Hepatocyte (in vitro differentiated cells): ENCODE results near the gene HPCAL4. TPM values are rescaled to one million over a fixed set of nuclear protein-coding genes. Genes with fewer than 3 reads are reported as not detected.

Experiments used
- DNase-seq: peaks from one replicate; pipeline ENCODE4 v3.0.0-alpha.2; 2016; ENCODE audit warnings: low spot score
- H2AFZ ChIP-seq: fragments of 200-600 bp; sonication (generic); 2 replicates; pipeline ENCODE4 v1.6.0; 2016; ENCODE audit warnings: antibody characterized with exemption, mild to moderate bottlenecking
- H3K27ac ChIP-seq: fragments of 200-600 bp; sonication (generic); 2 replicates; pipeline ENCODE4 v1.5.1; 2016; ENCODE audit warnings: mild to moderate bottlenecking
- H3K27me3 ChIP-seq: fragments of 200-600 bp; sonication (generic); 2 replicates; pipeline ENCODE4 v1.6.1; 2016
- H3K36me3 ChIP-seq: fragments of 200-600 bp; sonication (generic); replicated peaks from 2 replicates; pipeline ENCODE4 v1.5.1; 2016; ENCODE audit warnings: low read depth; ENCODE audit not compliant: insufficient read depth
- H3K4me1 ChIP-seq: fragments of 200-600 bp; sonication (generic); 2 replicates; pipeline ENCODE4 v1.5.1; 2016; ENCODE audit warnings: mild to moderate bottlenecking, moderate library complexity; ENCODE audit not compliant: insufficient read depth
- H3K4me2 ChIP-seq: fragments of 200-600 bp; sonication (generic); 2 replicates; pipeline ENCODE4 v1.6.0; 2016
- H3K4me3 ChIP-seq: fragments of 200-600 bp; sonication (generic); 2 replicates; pipeline ENCODE4 v1.5.1; 2016; ENCODE audit warnings: mild to moderate bottlenecking
- H3K79me2 ChIP-seq: fragments of 200-600 bp; sonication (generic); 2 replicates; pipeline ENCODE4 v1.6.0; 2017; ENCODE audit warnings: mild to moderate bottlenecking
- H3K9me2 ChIP-seq: fragments of 200-600 bp; sonication (generic); replicated peaks from 2 replicates; pipeline ENCODE4 v1.6.0; 2017; ENCODE audit warnings: mild to moderate bottlenecking; ENCODE audit not compliant: insufficient read depth
- H3K9me3 ChIP-seq: fragments of 200-600 bp; sonication (generic); 2 replicates; pipeline ENCODE4 v1.5.1; 2016; ENCODE audit warnings: low read depth, mild to moderate bottlenecking
- H4K20me1 ChIP-seq: fragments of 200-600 bp; sonication (generic); 2 replicates; pipeline ENCODE4 v1.6.0; 2016; ENCODE audit warnings: mild to moderate bottlenecking; ENCODE audit not compliant: insufficient read depth, poor library complexity, severe bottlenecking
- CTCF ChIP-seq: fragments of 200-600 bp; sonication (generic); IDR thresholded peaks from 2 replicates; pipeline ENCODE4 v1.5.1; 2016; ENCODE audit warnings: antibody characterized with exemption, mild to moderate bottlenecking; ENCODE audit not compliant: poor library complexity
- EZH2 ChIP-seq: fragments of 200-600 bp; sonication (generic); IDR thresholded peaks from 2 replicates; pipeline ENCODE4 v1.6.1; 2016; ENCODE audit warnings: antibody characterized with exemption, mild to moderate bottlenecking, borderline replicate concordance
- EZH2phosphoT487 ChIP-seq: fragments of 200-600 bp; sonication (generic); IDR thresholded peaks from one replicate; pipeline ENCODE4 v1.6.1; 2018; ENCODE audit warnings: antibody characterized with exemption, mild to moderate bottlenecking, low read depth, moderate library complexity; ENCODE audit not compliant: unreplicated experiment, severe bottlenecking
- WGBS: methylation state at CpG from one replicate; pipeline ENCODE4 v1.1.6; 2016; ENCODE audit warnings: low lambda C conversion rate; ENCODE audit errors: missing lambda C conversion rate; 5-methylcytosine and 5-hydroxymethylcytosine counted together
- polyA plus RNA-seq: library from polyadenylated mRNA; unstranded; fragments of >200 nt; fragmentation: Nextera tagmentation; extraction: Ambion mirVana; gene quantifications from 2 replicates; pipeline ENCODE4 v1.2.1, GENCODE V29; 2016
- total RNA-seq: library from RNA; depleted of rRNA; stranded (reverse); fragments of >200 nt; gene quantifications from 2 replicates; pipeline ENCODE4 v1.2.3, GENCODE V29; 2014

HPCAL4 gene
- total and polyA plus RNA-seq, 2 experiments from 2014 or later, result 13.8 to 15.8 TPM

GRCh38 chr1:39666772-39667171, 24.5 kb downstream of the HPCAL4 start:
- no peak overlapping the region for H3K27ac ChIP-seq
- no peak overlapping the region for H3K4me3 ChIP-seq
- H3K79me2 ChIP-seq, result no peaks in the 10 kb centered on the region
- H3K27me3 ChIP-seq, result peaks cover 51% of the 10 kb centered on the region
- H2AFZ ChIP-seq, result no peak overlapping the region
- H4K20me1 ChIP-seq, result no peaks in the 10 kb centered on the region
- TF ChIP-seq EZH2, result no peak
- H3K9me3 ChIP-seq, result no peaks in the 10 kb centered on the region
- H3K9me2 ChIP-seq, result no peaks in the 10 kb centered on the region
- 88% methylated on average over 3 of the region's 3 CpGs for WGBS
- no peaks in the 10 kb centered on the region for H3K36me3 ChIP-seq
- DNase-seq, result no peak
- no peak overlapping the region for H3K4me2 ChIP-seq
- peaks cover 3% of the 10 kb centered on the region for H3K4me1 ChIP-seq

- Histone ChIP-seq H3K9me2 (no peaks in the 10 kb centered on the region), H2AFZ (no peak overlapping the region), H3K27me3 (peaks cover 21% of the 10 kb centered on the region), H3K4me3 (no peak overlapping the region), H3K4me1 (no peaks in the 10 kb centered on the region), H3K4me2 (no peak overlapping the region), H3K36me3 (no peaks in the 10 kb centered on the region), H3K9me3 (no peaks in the 10 kb centered on the region), H3K27ac (no peak overlapping the region), H4K20me1 (no peaks in the 10 kb centered on the region), H3K79me2 (no peaks in the 10 kb centered on the region)
- no peak for DNase-seq
- 74% methylated on average over 8 of the region's 8 CpGs for WGBS
- TF ChIP-seq EZH2phosphoT487, result no peak
- no peak for TF ChIP-seq EZH2
- no peak for TF ChIP-seq CTCF
Measured at GRCh38 chr1:39663559-39663958, 27.7 kb downstream of the HPCAL4 start.

- Histone ChIP-seq H4K20me1 (no peaks in the 10 kb centered on the region), H3K27ac (no peak overlapping the region), H3K79me2 (no peaks in the 10 kb centered on the region), H3K4me2 (no peak overlapping the region), H3K36me3 (no peaks in the 10 kb centered on the region), H2AFZ (no peak overlapping the region), H3K9me2 (no peaks in the 10 kb centered on the region), H3K4me1 (no peaks in the 10 kb centered on the region), H3K27me3 (peaks cover 14% of the 10 kb centered on the region), H3K4me3 (no peak overlapping the region), H3K9me3 (no peaks in the 10 kb centered on the region)
- DNase-seq, result no peak
- TF ChIP-seq EZH2 (no peak), CTCF (no peak), EZH2phosphoT487 (no peak)
- 73% methylated on average over 1 of the region's 1 CpG for WGBS
Measured at GRCh38 chr1:39662861-39663260, 28.4 kb downstream of the HPCAL4 start.

- H3K36me3 ChIP-seq, result no peaks in the 10 kb centered on the region
- no peak overlapping the region for H3K4me2 ChIP-seq
- no peaks in the 10 kb centered on the region for H4K20me1 ChIP-seq
- DNase-seq, result no peak
- no peaks in the 10 kb centered on the region for H3K9me3 ChIP-seq
- no peaks in the 10 kb centered on the region for H3K4me1 ChIP-seq
- no peak for TF ChIP-seq EZH2phosphoT487
- no peak for TF ChIP-seq EZH2
- TF ChIP-seq CTCF, result no peak
- no peaks in the 10 kb centered on the region for H3K9me2 ChIP-seq
- no peak overlapping the region for H2AFZ ChIP-seq
- H3K79me2 ChIP-seq, result no peaks in the 10 kb centered on the region
- no peaks in the 10 kb centered on the region for H3K27me3 ChIP-seq
- H3K4me3 ChIP-seq, result no peak overlapping the region
- H3K27ac ChIP-seq, result no peak overlapping the region
- WGBS, result 82% methylated on average over 5 of the region's 5 CpGs
Measured at GRCh38 chr1:39659538-39659937, 31.7 kb downstream of the HPCAL4 start.
